ENCODE measurements around the gene CUEDC1. TPM values are rescaled to one million over a fixed set of nuclear protein-coding genes. Genes with fewer than 3 reads are reported as not detected.
A peak's percentile ranks its signal among the peaks of the same experiment; 100 is the strongest.

CUEDC1 gene
- total RNA-seq, 4 donors from 2014 or later: 7.5 to 14.3 (median 12.7) TPM

- TF ChIP-seq CTCF (IDR thresholded peaks at IDR 0.05): no peak
- no peak for TF ChIP-seq POLR2A (IDR thresholded peaks at IDR 0.05)
- 0% methylated on average over 38 of the region's 38 CpGs for WGBS, 2 donors
- peak overlapping the region; percentile 46 for H3K4me3 ChIP-seq (ENCODE audit: low read depth, poor library complexity, severe bottlenecking)
- DNase-seq (ENCODE audit: low spot score in 2 of 2): peak in 1 of 2 donors; percentile 88
- intact Hi-C loops (cut with DNase I; ENCODE audit: low total_unique reads): no loop called here
These were observed 31.8 kb upstream of the CUEDC1 start for GRCh38 chr17:57986841-57987580.

GRCh38 chr17:57985675-57985974 is 30.4 kb upstream of the CUEDC1 start:
- TF ChIP-seq POLR2A (IDR thresholded peaks at IDR 0.05) (no peak), CTCF (IDR thresholded peaks at IDR 0.05) (no peak)
- no peak for DNase-seq (ENCODE audit: low spot score in 2 of 2)
- no peak overlapping the region for H3K4me3 ChIP-seq (ENCODE audit: low read depth, poor library complexity, severe bottlenecking)
- intact Hi-C loops (cut with DNase I; ENCODE audit: low total_unique reads): no loop called here
- 3 to 13% methylated on average over 1 of the region's 1 CpG for WGBS, 2 donors

- DNase-seq (ENCODE audit: low spot score in 2 of 2): no peak
- TF ChIP-seq CTCF (IDR thresholded peaks at IDR 0.05): no peak
- TF ChIP-seq POLR2A (IDR thresholded peaks at IDR 0.05): no peak
- intact Hi-C loops (cut with DNase I; ENCODE audit: low total_unique reads): no loop called here
- WGBS, 2 donors: 47 to 52% methylated on average over 4 of the region's 4 CpGs
- H3K4me3 ChIP-seq (ENCODE audit: low read depth, poor library complexity, severe bottlenecking): no peak overlapping the region
These were observed 29.9 kb upstream of the CUEDC1 start for GRCh38 chr17:57984936-57985674.

GRCh38 chr17:57984261-57984890 is 29.2 kb upstream of the CUEDC1 start:
- no peak overlapping the region for H3K4me3 ChIP-seq (ENCODE audit: low read depth, poor library complexity, severe bottlenecking)
- no peak for TF ChIP-seq POLR2A (IDR thresholded peaks at IDR 0.05)
- no peak for TF ChIP-seq CTCF (IDR thresholded peaks at IDR 0.05)
- DNase-seq (ENCODE audit: low spot score in 2 of 2): no peak
- intact Hi-C loops (cut with DNase I; ENCODE audit: low total_unique reads): no loop called here
- 51 to 60% methylated on average over 4 of the region's 4 CpGs for WGBS, 2 donors

GRCh38 chr17:57983446-57983845 is 28.2 kb upstream of the CUEDC1 start:
- H3K4me3 ChIP-seq (ENCODE audit: low read depth, poor library complexity, severe bottlenecking): no peak overlapping the region
- TF ChIP-seq POLR2A (IDR thresholded peaks at IDR 0.05): no peak
- TF ChIP-seq CTCF (IDR thresholded peaks at IDR 0.05): no peak
- WGBS, 2 donors: 82 to 88% methylated on average over 1 of the region's 1 CpG
- DNase-seq (ENCODE audit: low spot score in 2 of 2): no peak
- intact Hi-C loops (cut with DNase I; ENCODE audit: low total_unique reads): no loop called here

All from lower leg skin (tissue), 4 donors.